NCI-H748 treated with DMSO at 0.1 percent for 48 hours (cell line): ENCODE measurements around the gene TUBAL3.
"Not testable (repeated sequence)": the region's sequence is repeated elsewhere in the genome, so short reads cannot be mapped to it uniquely, and the experiment has no call there.

ENCODE experiments used
- DNase-seq: peaks from one replicate; lab custom pipeline; 2025; lab: John Stamatoyannopoulos, UW

TUBAL3 gene

GRCh38 chr10:5379202-5379601, 25.4 kb downstream of the TUBAL3 start:
- not testable (repeated sequence) for DNase-seq

- no peak for DNase-seq
These were observed 28.2 kb downstream of the TUBAL3 start for GRCh38 chr10:5376450-5376849.

- no peak for DNase-seq
These were observed 30.6 kb downstream of the TUBAL3 start for GRCh38 chr10:5373891-5374611.

GRCh38 chr10:5373307-5373706, 31.3 kb downstream of the TUBAL3 start:
- DNase-seq: no peak

GRCh38 chr10:5370493-5371352, 33.9 kb downstream of the TUBAL3 start:
- DNase-seq: no peak

GRCh38 chr10:5369362-5370158, 35.1 kb downstream of the TUBAL3 start:
- DNase-seq: no peak

- DNase-seq: peak; percentile 27
These were observed 38.7 kb downstream of the TUBAL3 start for GRCh38 chr10:5365928-5366327.

GRCh38 chr10:5364890-5365338, 39.7 kb downstream of the TUBAL3 start, which contains the start of gene UCN3:
UCN3 (plus strand) TSS chr10:5364966; CDS start chr10:5373721, 8,755 bp downstream.
- DNase-seq: peak; percentile 63

GRCh38 chr10:5364374-5364773, 40.3 kb downstream of the TUBAL3 start:
- no peak for DNase-seq

- no peak for DNase-seq
These were observed 41.8 kb downstream of the TUBAL3 start for GRCh38 chr10:5362873-5363272.

- DNase-seq: no peak
These were observed 42.7 kb downstream of the TUBAL3 start for GRCh38 chr10:5361966-5362365.

GRCh38 chr10:5360318-5360915, 44.2 kb downstream of the TUBAL3 start:
- peak; percentile 1 for DNase-seq

GRCh38 chr10:5356302-5356763, 48.3 kb downstream of the TUBAL3 start:
- no peak for DNase-seq

- DNase-seq: no peak
These were observed 48.9 kb downstream of the TUBAL3 start for GRCh38 chr10:5355594-5356301.

- no peak for DNase-seq
These were observed 50.6 kb downstream of the TUBAL3 start for GRCh38 chr10:5354068-5354467.

- DNase-seq: no peak
These were observed 55.3 kb downstream of the TUBAL3 start for GRCh38 chr10:5349362-5349761.

GRCh38 chr10:5346881-5347280, 57.7 kb downstream of the TUBAL3 start:
- no peak for DNase-seq

- no peak for DNase-seq
These were observed 59.9 kb downstream of the TUBAL3 start for GRCh38 chr10:5344746-5345145.

GRCh38 chr10:5343979-5344378, 60.6 kb downstream of the TUBAL3 start:
- no peak for DNase-seq

- DNase-seq: no peak
These were observed 61.1 kb downstream of the TUBAL3 start for GRCh38 chr10:5343561-5343960.
